Choroid plexus epithelial cell (primary cell): ENCODE measurements around the gene EGFR.
A peak's percentile ranks its signal among the peaks of the same experiment; 100 is the strongest.

ENCODE experiments used
- DNase-seq: peaks from one replicate; pipeline ENCODE4 v3.0.0-alpha.2; 2010; ENCODE audit warnings: low read depth
- H3K4me3 ChIP-seq: 2 replicates; pipeline ENCODE4 v1.5.1; 2011; ENCODE audit warnings: low read depth, mild to moderate bottlenecking, control low read depth, low read length, moderate library complexity
- CTCF ChIP-seq: conservative IDR thresholded peaks from 2 replicates; pipeline ENCODE4 v1.5.1; 2011; ENCODE audit warnings: low read depth, mild to moderate bottlenecking, control low read depth, inconsistent platforms, low read length, moderate library complexity

EGFR gene

GRCh38 chr7:55147736-55148135 lies 128.9 kb downstream of the EGFR start:
- no peak overlapping the region for H3K4me3 ChIP-seq
- no peak for DNase-seq
- no peak for TF ChIP-seq CTCF

DNA sequence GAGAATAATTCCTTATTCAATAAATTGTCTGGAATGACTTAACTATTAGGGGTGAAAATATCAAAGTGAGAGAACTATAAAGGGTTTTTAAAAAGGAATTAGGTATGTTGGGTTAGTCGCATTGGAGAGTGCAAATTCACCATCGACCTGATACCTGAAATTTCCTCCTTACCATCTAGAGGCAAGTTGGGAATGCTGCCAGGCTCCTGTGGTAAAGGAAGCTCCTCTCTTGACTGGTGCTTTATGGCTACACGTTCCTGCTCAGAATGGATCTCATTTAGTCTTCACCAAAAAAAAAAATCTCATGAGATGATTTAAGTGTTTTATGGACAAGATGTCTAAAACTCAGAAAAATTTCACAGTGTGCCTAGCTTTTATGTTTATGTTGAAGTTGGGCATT lies 129.8 kb downstream of the EGFR start:
- DNase-seq = peak; percentile 38
- TF ChIP-seq CTCF = no peak
- no peak overlapping the region for H3K4me3 ChIP-seq

DNA sequence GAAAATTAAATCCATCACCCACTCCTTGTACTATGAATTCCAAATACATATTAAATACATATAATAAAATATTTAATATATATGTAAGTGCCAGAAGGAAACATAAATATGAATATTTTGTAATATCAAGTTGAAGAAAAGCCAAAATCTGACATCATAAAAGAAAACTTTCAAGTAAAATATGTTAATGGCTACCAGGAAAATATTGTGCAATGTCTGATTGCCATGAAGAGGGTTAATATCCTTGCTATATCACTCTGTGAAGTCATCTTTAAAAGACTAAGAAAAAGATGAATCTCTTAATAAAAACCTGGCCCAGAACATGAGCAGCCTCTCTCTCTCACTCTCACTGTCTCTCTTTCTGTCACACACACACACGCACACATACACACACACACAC lies 130.2 kb downstream of the EGFR start:
- peak; percentile 55 for DNase-seq
- no peak for TF ChIP-seq CTCF
- H3K4me3 ChIP-seq = no peak overlapping the region

DNA sequence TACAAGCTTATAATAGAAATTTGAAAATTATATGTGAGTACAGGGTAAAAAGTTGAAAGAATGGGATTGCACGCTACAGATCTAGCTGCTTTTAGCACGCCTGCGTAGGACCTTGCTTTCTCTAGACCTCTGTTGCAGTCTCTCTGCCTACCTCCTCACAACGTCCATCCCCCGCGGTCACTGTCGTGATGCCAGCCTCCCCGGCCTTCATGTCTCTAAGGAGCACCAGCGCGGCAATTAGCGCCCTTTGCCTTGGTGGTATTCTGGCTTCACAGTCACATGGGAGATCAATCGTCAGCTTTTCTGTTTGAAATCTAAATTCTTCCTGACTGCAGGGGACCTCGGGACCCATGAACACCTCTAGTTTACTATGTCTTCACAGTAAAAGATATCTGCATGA lies 131.3 kb downstream of the EGFR start:
- no peak overlapping the region for H3K4me3 ChIP-seq
- TF ChIP-seq CTCF = no peak

GRCh38 chr7:55150709-55151451 lies 132.1 kb downstream of the EGFR start:
- no peak for TF ChIP-seq CTCF

More for the DNA sequence above, 131.3 kb downstream of the EGFR start:
- DNase-seq = no peak

DNA sequence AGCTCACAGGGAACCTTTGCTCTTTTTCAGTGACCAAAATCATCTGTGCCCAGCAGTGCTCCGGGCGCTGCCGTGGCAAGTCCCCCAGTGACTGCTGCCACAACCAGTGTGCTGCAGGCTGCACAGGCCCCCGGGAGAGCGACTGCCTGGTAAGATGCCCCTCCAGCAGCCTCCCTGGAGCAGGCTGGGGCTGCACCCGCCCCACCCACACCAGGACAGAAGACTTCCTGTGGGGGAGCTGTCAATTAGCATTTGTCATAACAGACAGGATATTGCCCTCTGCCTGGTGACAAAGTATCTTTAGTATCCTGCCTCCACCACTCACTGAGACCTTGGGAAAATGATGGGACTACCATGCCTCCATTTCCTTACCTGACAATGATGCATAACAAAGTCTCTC lies 133.7 kb downstream of the EGFR start:
- H3K4me3 ChIP-seq = no peak overlapping the region
- no peak for DNase-seq
- no peak for TF ChIP-seq CTCF

More at GRCh38 chr7:55150709-55151451, 132.1 kb downstream of the EGFR start:
- H3K4me3 ChIP-seq = no peak overlapping the region
- no peak for DNase-seq

GRCh38 chr7:55154096-55154495 lies 135.3 kb downstream of the EGFR start:
- TF ChIP-seq CTCF = no peak
- DNase-seq = no peak
- H3K4me3 ChIP-seq = no peak overlapping the region
